ENCODE data around the gene LCNL1. TPM values are rescaled to one million over a fixed set of nuclear protein-coding genes. Genes with fewer than 3 reads are reported as not detected.

The LCNL1 gene
- total RNA-seq, 2 donors from 2014 or later: 0.41 to 22.5 TPM

DNA sequence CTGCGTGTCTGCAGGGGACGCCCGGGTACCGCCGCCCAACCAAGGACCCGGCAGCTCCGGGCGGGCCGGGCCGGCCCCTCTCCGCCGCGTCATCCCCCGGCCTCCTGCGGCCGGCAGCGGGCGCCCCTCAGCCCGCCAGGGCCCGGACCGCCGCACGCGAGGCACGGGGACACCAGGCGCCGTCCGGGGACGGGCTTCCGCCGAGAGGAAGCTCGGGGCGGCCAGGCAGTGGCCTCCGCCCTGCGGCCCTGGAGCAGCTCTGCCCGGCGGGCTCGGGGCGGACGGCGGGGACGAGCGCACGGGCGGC, 38.6 kb upstream of the LCNL1 start:
- peaks cover 21 to 26% of the 10 kb centered on the region in 2 donors for H3K36me3 ChIP-seq
- H3K27me3 ChIP-seq (replicated peaks; ENCODE audit: insufficient read depth): no peaks in the 10 kb centered on the region
- intact Hi-C loops (cut with DNase I): no loop called here
- DNase-seq (ENCODE audit: low spot score): no peak
- peak overlapping the region; percentile 71 to 91 for H3K27ac ChIP-seq
- TF ChIP-seq POLR2A (IDR thresholded peaks at IDR 0.05) (no peak), POLR2AphosphoS5 (IDR thresholded peaks at IDR 0.05) (no peak), CTCF (IDR thresholded peaks at IDR 0.05) (no peak)
- no peaks in the 10 kb centered on the region for H3K9me3 ChIP-seq
- 1% methylated on average over 36 of the region's 45 CpGs for WGBS
- peak overlapping the region; percentile 75 to 81 for H3K4me3 ChIP-seq
- no peaks in the 10 kb centered on the region for H3K4me1 ChIP-seq (replicated peaks)

DNA sequence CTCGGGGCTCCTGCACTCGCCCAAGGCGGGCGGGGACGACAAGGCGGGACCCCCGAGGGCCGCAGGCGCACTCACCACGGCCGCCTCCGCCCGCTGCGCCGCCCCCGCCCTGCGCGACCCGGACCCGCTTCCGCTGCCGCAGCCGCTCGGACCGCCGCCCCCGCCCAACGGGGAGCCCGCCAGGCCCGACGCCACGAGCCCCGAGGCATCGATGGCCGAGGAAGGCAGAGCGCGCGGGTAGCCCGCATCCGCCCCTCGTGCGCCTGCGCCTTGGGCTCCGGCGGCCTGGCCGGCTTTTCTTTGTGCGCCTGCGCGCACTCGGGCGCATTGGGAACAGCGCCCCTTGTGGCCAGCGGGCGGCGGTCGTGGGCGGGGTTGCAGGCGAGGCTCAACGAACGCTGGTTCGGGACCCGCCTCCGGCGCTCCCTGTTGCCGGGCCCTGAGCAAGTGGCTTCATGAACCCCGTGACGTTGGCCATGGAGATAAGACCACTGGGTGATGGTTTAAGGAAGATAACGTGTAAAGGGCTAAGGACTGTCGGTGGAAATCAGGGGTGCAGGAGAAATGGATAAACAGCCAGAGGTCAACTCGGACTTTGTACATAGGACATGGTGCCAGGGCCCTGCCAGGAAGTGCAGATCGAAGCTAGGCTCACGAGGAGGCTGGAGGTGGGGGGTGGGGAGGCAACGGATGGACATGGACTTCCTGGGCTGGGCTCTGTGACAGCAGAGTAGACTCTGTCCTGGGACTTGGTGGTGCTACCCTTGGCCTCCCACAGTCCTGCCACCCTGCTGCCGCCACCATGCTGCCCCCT, 38.1 kb upstream of the LCNL1 start, which contains the start of the genes C8G and FBXW5:
Gene C8G (plus strand): TSS at position 725 of the 814 bp plus-strand sequence. CDS start 78 bp downstream, at position 803.
Gene FBXW5 (minus strand): TSS at position 220 of the 814 bp plus-strand sequence. CDS start 655 bp downstream, outside the sequence.
- Histone ChIP-seq H3K4me3 (peak within 1 kb of the TSS; percentile 75 to 81), H3K9me3 (no peaks in the 10 kb centered on the region), H3K4me1 (replicated peaks) (no peaks in the 10 kb centered on the region), H3K27me3 (replicated peaks; ENCODE audit: insufficient read depth) (no peaks in the 10 kb centered on the region), H3K27ac (peak within 1 kb of the TSS; percentile 71 to 91), H3K36me3 (peaks cover 21 to 26% of the 10 kb centered on the region in 2 donors)
- peak; percentile 91 for DNase-seq (ENCODE audit: low spot score)
- intact Hi-C loops (cut with DNase I): loop anchor here (5.0 kb wide), 1 partner anchor 152 kb away; the partner anchor contains the start of gene TMEM141
- TF ChIP-seq POLR2AphosphoS5 (IDR thresholded peaks at IDR 0.05) (peak; percentile 95), POLR2A (IDR thresholded peaks at IDR 0.05) (peak; percentile 48), CTCF (IDR thresholded peaks at IDR 0.05) (peak; percentile 97 to 100 (median 100))
- 12% methylated on average over 33 of the region's 74 CpGs for WGBS

- Histone ChIP-seq H3K36me3 (peaks cover 17 to 21% of the 10 kb centered on the region in 2 donors), H3K9me3 (no peaks in the 10 kb centered on the region), H3K4me3 (no peak overlapping the region), H3K4me1 (replicated peaks) (no peaks in the 10 kb centered on the region), H3K27ac (no peak overlapping the region), H3K27me3 (replicated peaks; ENCODE audit: insufficient read depth) (no peaks in the 10 kb centered on the region)
- TF ChIP-seq POLR2A (IDR thresholded peaks at IDR 0.05): no peak
- no peak for TF ChIP-seq POLR2AphosphoS5 (IDR thresholded peaks at IDR 0.05)
- TF ChIP-seq CTCF (IDR thresholded peaks at IDR 0.05): no peak
- 85% methylated on average over 24 of the region's 30 CpGs for WGBS
- no peak for DNase-seq (ENCODE audit: low spot score)
- intact Hi-C loops (cut with DNase I): loop anchor here (5.0 kb wide), 1 partner anchor 153 kb away; the partner anchor contains the start of gene TMEM141
Observed at GRCh38 chr9:136945333-136946227, 37.2 kb upstream of the LCNL1 start.

GRCh38 chr9:136946228-136947027, 36.4 kb upstream of the LCNL1 start:
- no peaks in the 10 kb centered on the region for H3K4me1 ChIP-seq (replicated peaks)
- no peak overlapping the region for H3K27ac ChIP-seq
- intact Hi-C loops (cut with DNase I): loop anchor here (5.0 kb wide), 1 partner anchor 154 kb away; the partner anchor contains the start of gene TMEM141

More at GRCh38 chr9:136946228-136947027, 36.4 kb upstream of the LCNL1 start:
- no peak for TF ChIP-seq POLR2A (IDR thresholded peaks at IDR 0.05)
- no peak for TF ChIP-seq POLR2AphosphoS5 (IDR thresholded peaks at IDR 0.05)
- TF ChIP-seq CTCF (IDR thresholded peaks at IDR 0.05): no peak
- no peak for DNase-seq (ENCODE audit: low spot score)
- Histone ChIP-seq H3K36me3 (peaks cover 13 to 14% of the 10 kb centered on the region in 2 donors), H3K27me3 (replicated peaks; ENCODE audit: insufficient read depth) (no peaks in the 10 kb centered on the region), H3K9me3 (no peaks in the 10 kb centered on the region), H3K4me3 (no peak overlapping the region)
- 80% methylated on average over 27 of the region's 27 CpGs for WGBS

Data from prostate gland (tissue), 2 donors.